Measurements from ENCODE around the gene RTN4IP1.

RTN4IP1 gene

DNA sequence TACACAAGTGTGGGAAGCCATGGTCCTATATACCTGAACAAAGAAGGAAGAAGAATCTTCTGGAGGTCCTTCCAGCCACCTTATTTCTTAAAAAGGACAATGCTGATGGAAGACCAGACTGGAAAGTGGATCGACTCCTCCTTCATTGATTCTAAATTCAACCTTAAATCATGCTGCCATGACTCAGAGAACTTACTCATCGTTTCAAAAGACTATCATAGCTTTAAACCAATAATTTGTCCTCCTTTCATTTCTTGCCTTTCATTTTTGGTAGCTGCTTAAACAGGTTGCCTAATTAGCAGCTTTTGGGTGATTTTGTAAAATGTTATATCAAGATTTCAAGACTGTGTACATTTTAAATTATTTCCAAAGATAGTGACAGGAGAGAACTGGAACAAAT is 60.8 kb downstream of the RTN4IP1 start:
- no peaks in the 10 kb centered on the region for H3K4me1 ChIP-seq (ENCODE audit: control insufficient read depth in 2 of 2, insufficient read depth in 1 of 2, low read depth in 1 of 2, low read length in 2 of 2)
- no peak for DNase-seq (ENCODE audit: low spot score)
- no peak overlapping the region for H3K27ac ChIP-seq (replicated peaks; ENCODE audit: low read length)
- H3K27me3 ChIP-seq (ENCODE audit: control insufficient read depth in 3 of 3, insufficient read depth in 3 of 3, low read depth in 1 of 3, low read length in 3 of 3), result no peaks in the 10 kb centered on the region
- no peak overlapping the region for H3K4me2 ChIP-seq (ENCODE audit: insufficient read depth, low read length, poor library complexity, severe bottlenecking)
- H3K18ac ChIP-seq (ENCODE audit: low read length), result no peak overlapping the region
- H3K9ac ChIP-seq (ENCODE audit: low read depth, low read length, poor library complexity), result no peak overlapping the region
- H2AK5ac ChIP-seq (ENCODE audit: low read depth, low read length), result no peak overlapping the region
- no peak overlapping the region for H2BK5ac ChIP-seq (ENCODE audit: low read length)
- H2AFZ ChIP-seq (ENCODE audit: low read length), result no peak overlapping the region
- no peak overlapping the region for H4K91ac ChIP-seq (ENCODE audit: low read depth, low read length, poor library complexity)
- H3K4me3 ChIP-seq (ENCODE audit: low read length in 2 of 2), result no peak overlapping the region
- H3K14ac ChIP-seq (ENCODE audit: low read length), result no peak overlapping the region
- no peak overlapping the region for H3K23ac ChIP-seq (ENCODE audit: low read depth, low read length, poor library complexity)
- no peak overlapping the region for H2BK120ac ChIP-seq (ENCODE audit: low read depth, low read length)
- H4K8ac ChIP-seq (ENCODE audit: low read depth, low read length), result no peak overlapping the region
- H2BK12ac ChIP-seq (ENCODE audit: low read length), result no peak overlapping the region
- H3K4ac ChIP-seq (ENCODE audit: low read length), result no peak overlapping the region
- H2BK15ac ChIP-seq (ENCODE audit: low read length), result no peak overlapping the region
- H3K79me1 ChIP-seq (ENCODE audit: low read depth, low read length), result no peaks in the 10 kb centered on the region
- no peaks in the 10 kb centered on the region for H3K36me3 ChIP-seq (replicated peaks in 1 of 2; ENCODE audit: control insufficient read depth in 2 of 2, insufficient read depth in 2 of 2, low read length in 2 of 2)
- H3K9me3 ChIP-seq (replicated peaks in 1 of 2; ENCODE audit: control insufficient read depth in 2 of 2, insufficient read depth in 1 of 2, low read depth in 1 of 2, low read length in 2 of 2), result no peaks in the 10 kb centered on the region
- no CpG with 5 or more reads among the region's 2 CpGs for WGBS, 2 donors (ENCODE audit: extremely low coverage in 2 of 2, insufficient read length in 2 of 2, insufficient replicate concordance in 1 of 2)

DNA sequence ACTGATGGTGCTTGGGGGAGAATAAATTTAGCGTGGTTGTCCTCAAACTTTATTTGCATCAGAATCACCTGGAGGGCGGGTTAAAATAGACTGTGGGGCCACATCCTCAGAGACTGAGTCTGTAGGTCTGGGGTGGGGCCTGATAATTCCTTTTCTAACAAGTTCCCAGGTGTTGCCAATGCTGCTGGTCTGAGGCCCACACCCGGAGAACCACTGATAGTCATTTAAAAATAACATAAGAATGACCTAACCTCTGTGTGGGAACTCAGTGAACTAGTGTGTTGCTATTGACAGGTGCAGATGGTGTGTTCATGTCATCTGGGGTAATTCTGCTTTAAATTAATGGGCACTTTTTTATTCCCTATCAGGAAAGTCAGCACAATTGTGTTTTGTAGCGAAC is 64.8 kb downstream of the RTN4IP1 start:
- Histone ChIP-seq H3K4me1 (ENCODE audit: control insufficient read depth in 2 of 2, insufficient read depth in 1 of 2, low read depth in 1 of 2, low read length in 2 of 2) (no peaks in the 10 kb centered on the region), H2AK5ac (ENCODE audit: low read depth, low read length) (no peak overlapping the region), H3K4ac (ENCODE audit: low read length) (no peak overlapping the region), H3K27me3 (ENCODE audit: control insufficient read depth in 3 of 3, insufficient read depth in 3 of 3, low read depth in 1 of 3, low read length in 3 of 3) (no peaks in the 10 kb centered on the region), H4K91ac (ENCODE audit: low read depth, low read length, poor library complexity) (no peak overlapping the region), H3K23ac (ENCODE audit: low read depth, low read length, poor library complexity) (no peak overlapping the region), H2BK120ac (ENCODE audit: low read depth, low read length) (no peak overlapping the region), H2BK15ac (ENCODE audit: low read length) (no peak overlapping the region), H3K79me1 (ENCODE audit: low read depth, low read length) (no peaks in the 10 kb centered on the region), H3K9me3 (replicated peaks in 1 of 2; ENCODE audit: control insufficient read depth in 2 of 2, insufficient read depth in 1 of 2, low read depth in 1 of 2, low read length in 2 of 2) (no peaks in the 10 kb centered on the region), H3K18ac (ENCODE audit: low read length) (no peak overlapping the region), H2BK12ac (ENCODE audit: low read length) (no peak overlapping the region), H3K36me3 (replicated peaks in 1 of 2; ENCODE audit: control insufficient read depth in 2 of 2, insufficient read depth in 2 of 2, low read length in 2 of 2) (no peaks in the 10 kb centered on the region), H3K27ac (replicated peaks; ENCODE audit: low read length) (no peak overlapping the region), H4K8ac (ENCODE audit: low read depth, low read length) (no peak overlapping the region), H2BK5ac (ENCODE audit: low read length) (no peak overlapping the region), H2AFZ (ENCODE audit: low read length) (no peak overlapping the region), H3K14ac (ENCODE audit: low read length) (no peak overlapping the region), H3K9ac (ENCODE audit: low read depth, low read length, poor library complexity) (no peak overlapping the region), H3K4me3 (ENCODE audit: low read length in 2 of 2) (no peak overlapping the region), H3K4me2 (ENCODE audit: insufficient read depth, low read length, poor library complexity, severe bottlenecking) (no peak overlapping the region)
- DNase-seq (ENCODE audit: low spot score), result no peak
- WGBS, 2 donors (ENCODE audit: extremely low coverage in 2 of 2, insufficient read length in 2 of 2, insufficient replicate concordance in 1 of 2), result no CpG with 5 or more reads among the region's 4 CpGs

DNA sequence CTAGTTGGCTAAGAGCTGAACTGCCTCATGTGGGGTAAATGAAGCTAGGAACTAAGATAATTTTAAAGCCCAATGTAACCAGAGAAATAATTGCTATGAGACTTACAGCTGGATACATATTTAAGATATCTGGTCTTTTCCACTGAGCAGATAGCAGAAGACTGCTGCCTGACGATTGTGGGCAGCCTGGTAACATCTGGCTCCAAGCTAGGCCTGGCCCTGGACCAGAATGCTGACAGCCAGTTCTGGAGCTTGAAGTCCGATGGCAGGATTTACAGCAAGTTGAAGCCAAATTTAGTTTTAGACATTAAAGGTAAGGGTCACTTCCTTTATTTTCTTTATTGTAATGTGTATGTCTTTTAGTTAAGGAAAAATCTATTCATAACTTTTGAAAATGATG is 65.7 kb downstream of the RTN4IP1 start:
- Histone ChIP-seq H3K23ac (ENCODE audit: low read depth, low read length, poor library complexity) (no peak overlapping the region), H3K9me3 (replicated peaks in 1 of 2; ENCODE audit: control insufficient read depth in 2 of 2, insufficient read depth in 1 of 2, low read depth in 1 of 2, low read length in 2 of 2) (no peaks in the 10 kb centered on the region), H3K14ac (ENCODE audit: low read length) (no peak overlapping the region), H3K79me1 (ENCODE audit: low read depth, low read length) (no peaks in the 10 kb centered on the region), H3K9ac (ENCODE audit: low read depth, low read length, poor library complexity) (no peak overlapping the region), H2BK15ac (ENCODE audit: low read length) (no peak overlapping the region), H2BK120ac (ENCODE audit: low read depth, low read length) (no peak overlapping the region), H3K18ac (ENCODE audit: low read length) (no peak overlapping the region), H3K4me1 (ENCODE audit: control insufficient read depth in 2 of 2, insufficient read depth in 1 of 2, low read depth in 1 of 2, low read length in 2 of 2) (no peaks in the 10 kb centered on the region), H2BK12ac (ENCODE audit: low read length) (no peak overlapping the region), H3K4me3 (ENCODE audit: low read length in 2 of 2) (no peak overlapping the region), H2BK5ac (ENCODE audit: low read length) (no peak overlapping the region), H3K27ac (replicated peaks; ENCODE audit: low read length) (no peak overlapping the region), H3K36me3 (replicated peaks in 1 of 2; ENCODE audit: control insufficient read depth in 2 of 2, insufficient read depth in 2 of 2, low read length in 2 of 2) (no peaks in the 10 kb centered on the region), H2AK5ac (ENCODE audit: low read depth, low read length) (no peak overlapping the region), H4K8ac (ENCODE audit: low read depth, low read length) (no peak overlapping the region), H3K4me2 (ENCODE audit: insufficient read depth, low read length, poor library complexity, severe bottlenecking) (no peak overlapping the region), H2AFZ (ENCODE audit: low read length) (no peak overlapping the region), H3K4ac (ENCODE audit: low read length) (no peak overlapping the region), H3K27me3 (ENCODE audit: control insufficient read depth in 3 of 3, insufficient read depth in 3 of 3, low read depth in 1 of 3, low read length in 3 of 3) (no peaks in the 10 kb centered on the region), H4K91ac (ENCODE audit: low read depth, low read length, poor library complexity) (no peak overlapping the region)
- no peak for DNase-seq (ENCODE audit: low spot score)
- no CpG with 5 or more reads among the region's 2 CpGs for WGBS, 2 donors (ENCODE audit: extremely low coverage in 2 of 2, insufficient read length in 2 of 2, insufficient replicate concordance in 1 of 2)

DNA sequence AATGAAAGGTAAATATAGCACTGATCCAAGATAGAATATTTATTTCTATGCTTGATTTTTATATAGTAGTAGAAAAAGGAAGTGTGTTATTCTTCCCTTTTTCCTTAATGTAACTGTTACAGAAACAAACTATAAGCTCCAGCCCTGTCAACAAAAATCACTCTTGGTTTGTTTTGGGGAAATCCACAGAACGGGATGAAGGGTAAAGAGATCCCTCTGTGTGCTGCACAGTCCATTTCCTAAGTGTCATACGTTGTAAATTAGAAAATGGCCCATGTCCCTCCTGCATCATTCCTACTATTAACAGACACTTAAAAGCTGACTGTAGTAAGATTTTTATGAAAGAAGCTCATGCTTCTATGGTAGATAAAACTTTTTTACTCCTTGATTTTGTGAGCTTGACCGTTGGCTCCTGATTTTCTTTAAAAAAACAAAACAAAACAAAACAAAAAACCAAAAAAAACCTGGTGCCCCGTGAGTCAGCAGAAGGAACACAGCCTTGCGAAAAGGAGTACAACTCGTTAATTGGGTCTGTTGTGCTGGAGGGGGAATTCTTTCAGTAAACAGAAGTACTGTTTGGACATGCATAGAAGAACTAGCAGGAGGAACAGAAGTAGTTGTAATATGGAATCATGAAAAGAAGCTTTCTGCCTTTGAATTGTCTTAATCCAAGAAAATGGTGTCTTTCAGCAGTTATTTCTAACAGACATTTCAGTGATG is 67.5 kb downstream of the RTN4IP1 start:
- Histone ChIP-seq H2BK5ac (ENCODE audit: low read length) (no peak overlapping the region), H3K27ac (replicated peaks; ENCODE audit: low read length) (no peak overlapping the region)
- WGBS, 2 donors (ENCODE audit: extremely low coverage in 2 of 2, insufficient read length in 2 of 2, insufficient replicate concordance in 1 of 2), result no CpG with 5 or more reads among the region's 6 CpGs

More for the DNA sequence above, 67.5 kb downstream of the RTN4IP1 start:
- Histone ChIP-seq H3K9me3 (replicated peaks in 1 of 2; ENCODE audit: control insufficient read depth in 2 of 2, insufficient read depth in 1 of 2, low read depth in 1 of 2, low read length in 2 of 2) (no peaks in the 10 kb centered on the region), H3K4ac (ENCODE audit: low read length) (no peak overlapping the region), H3K79me1 (ENCODE audit: low read depth, low read length) (no peaks in the 10 kb centered on the region), H3K14ac (ENCODE audit: low read length) (no peak overlapping the region), H2BK120ac (ENCODE audit: low read depth, low read length) (no peak overlapping the region), H3K27me3 (ENCODE audit: control insufficient read depth in 3 of 3, insufficient read depth in 3 of 3, low read depth in 1 of 3, low read length in 3 of 3) (no peaks in the 10 kb centered on the region), H3K23ac (ENCODE audit: low read depth, low read length, poor library complexity) (no peak overlapping the region), H4K91ac (ENCODE audit: low read depth, low read length, poor library complexity) (no peak overlapping the region), H3K9ac (ENCODE audit: low read depth, low read length, poor library complexity) (no peak overlapping the region), H2BK12ac (ENCODE audit: low read length) (no peak overlapping the region), H2BK15ac (ENCODE audit: low read length) (no peak overlapping the region), H2AK5ac (ENCODE audit: low read depth, low read length) (no peak overlapping the region), H4K8ac (ENCODE audit: low read depth, low read length) (no peak overlapping the region), H3K4me1 (ENCODE audit: control insufficient read depth in 2 of 2, insufficient read depth in 1 of 2, low read depth in 1 of 2, low read length in 2 of 2) (no peaks in the 10 kb centered on the region), H3K4me2 (ENCODE audit: insufficient read depth, low read length, poor library complexity, severe bottlenecking) (no peak overlapping the region), H2AFZ (ENCODE audit: low read length) (no peak overlapping the region), H3K4me3 (ENCODE audit: low read length in 2 of 2) (no peak overlapping the region), H3K36me3 (replicated peaks in 1 of 2; ENCODE audit: control insufficient read depth in 2 of 2, insufficient read depth in 2 of 2, low read length in 2 of 2) (no peaks in the 10 kb centered on the region), H3K18ac (ENCODE audit: low read length) (no peak overlapping the region)
- DNase-seq (ENCODE audit: low spot score), result no peak
